Chondrocyte (in vitro differentiated cells): ENCODE measurements around the gene DEFB132. TPM values are rescaled to one million over a fixed set of nuclear protein-coding genes. Genes with fewer than 3 reads are reported as not detected.

Experiments
- DNase-seq: peaks from one replicate; pipeline ENCODE4 v3.0.0; 2021; ENCODE audit warnings: mixed read lengths, low spot score
- H3K27ac Mint-ChIP-seq: one replicate; pipeline ENCODE4 v1.8.0; 2021; ENCODE audit warnings: mild to moderate bottlenecking, moderate library complexity, mixed read lengths; ENCODE audit not compliant: unreplicated experiment
- H3K27me3 Mint-ChIP-seq: 2 replicates; pipeline ENCODE4 v1.8.0; 2021; ENCODE audit warnings: low read depth, mixed read lengths
- H3K36me3 Mint-ChIP-seq: 2 replicates; pipeline ENCODE4 v1.8.0; 2021; ENCODE audit warnings: low read depth, mixed read lengths
- H3K4me1 Mint-ChIP-seq: 2 replicates; pipeline ENCODE4 v1.8.0; 2021; ENCODE audit warnings: low read depth, mild to moderate bottlenecking, mixed read lengths
- H3K4me3 Mint-ChIP-seq: one replicate; pipeline ENCODE4 v1.8.0; 2021; ENCODE audit warnings: mild to moderate bottlenecking, moderate library complexity, mixed read lengths; ENCODE audit not compliant: unreplicated experiment
- H3K9me3 Mint-ChIP-seq: 2 replicates; pipeline ENCODE4 v1.8.0; 2021; ENCODE audit warnings: low read depth, mixed read lengths
- total RNA-seq: library from RNA; stranded (reverse); gene quantifications from 3 replicates; pipeline ENCODE4 v1.2.1, GENCODE V29; 2021
- TF ChIP-seq, protein P1 (sequence below): fragments of 200-600 bp; sonication (generic); IDR thresholded peaks from 2 replicates; pipeline ENCODE4 v1.5.0; 2021; ENCODE audit warnings: antibody characterized with exemption, mild to moderate bottlenecking, moderate library complexity

DEFB132 gene
- total RNA-seq, 1 donor from 2014 or later = not detected

DNA sequence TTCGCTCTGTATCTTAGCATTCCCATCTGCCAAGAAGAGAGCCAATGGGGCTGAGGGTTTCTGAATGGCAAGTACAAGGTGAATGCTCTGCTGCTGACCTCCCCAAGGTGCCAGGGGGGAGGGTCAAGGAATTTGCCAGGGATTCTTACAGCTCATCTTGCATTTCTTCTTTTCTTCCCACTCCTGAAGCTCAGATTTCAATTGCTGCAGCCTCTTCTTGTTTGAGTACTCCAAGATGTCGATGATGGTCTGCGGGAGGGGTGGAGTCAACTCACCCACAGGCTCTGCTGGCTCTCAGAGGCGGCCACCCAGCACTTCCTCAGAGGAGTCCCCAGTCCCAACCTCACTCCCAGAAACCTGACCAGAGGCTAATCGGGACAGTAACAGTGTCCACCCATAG lies 20.7 kb downstream of the DEFB132 start:
- no peaks in the 10 kb centered on the region for H3K4me1 Mint-ChIP-seq
- TF ChIP-seq, protein P1, sequence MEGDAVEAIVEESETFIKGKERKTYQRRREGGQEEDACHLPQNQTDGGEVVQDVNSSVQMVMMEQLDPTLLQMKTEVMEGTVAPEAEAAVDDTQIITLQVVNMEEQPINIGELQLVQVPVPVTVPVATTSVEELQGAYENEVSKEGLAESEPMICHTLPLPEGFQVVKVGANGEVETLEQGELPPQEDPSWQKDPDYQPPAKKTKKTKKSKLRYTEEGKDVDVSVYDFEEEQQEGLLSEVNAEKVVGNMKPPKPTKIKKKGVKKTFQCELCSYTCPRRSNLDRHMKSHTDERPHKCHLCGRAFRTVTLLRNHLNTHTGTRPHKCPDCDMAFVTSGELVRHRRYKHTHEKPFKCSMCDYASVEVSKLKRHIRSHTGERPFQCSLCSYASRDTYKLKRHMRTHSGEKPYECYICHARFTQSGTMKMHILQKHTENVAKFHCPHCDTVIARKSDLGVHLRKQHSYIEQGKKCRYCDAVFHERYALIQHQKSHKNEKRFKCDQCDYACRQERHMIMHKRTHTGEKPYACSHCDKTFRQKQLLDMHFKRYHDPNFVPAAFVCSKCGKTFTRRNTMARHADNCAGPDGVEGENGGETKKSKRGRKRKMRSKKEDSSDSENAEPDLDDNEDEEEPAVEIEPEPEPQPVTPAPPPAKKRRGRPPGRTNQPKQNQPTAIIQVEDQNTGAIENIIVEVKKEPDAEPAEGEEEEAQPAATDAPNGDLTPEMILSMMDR = no peak
- H3K36me3 Mint-ChIP-seq = peaks cover 30% of the 10 kb centered on the region
- no peak overlapping the region for H3K27ac Mint-ChIP-seq
- no peaks in the 10 kb centered on the region for H3K27me3 Mint-ChIP-seq
- no peak overlapping the region for H3K4me3 Mint-ChIP-seq
- DNase-seq = no peak
- no peaks in the 10 kb centered on the region for H3K9me3 Mint-ChIP-seq

- TF ChIP-seq, protein P1 = no peak
- no peak for DNase-seq
- H3K4me3 Mint-ChIP-seq = no peak overlapping the region
- no peak overlapping the region for H3K27ac Mint-ChIP-seq
- no peaks in the 10 kb centered on the region for H3K9me3 Mint-ChIP-seq
- peaks cover 33% of the 10 kb centered on the region for H3K36me3 Mint-ChIP-seq
- no peaks in the 10 kb centered on the region for H3K27me3 Mint-ChIP-seq
- H3K4me1 Mint-ChIP-seq = no peaks in the 10 kb centered on the region
These were observed 21.4 kb downstream of the DEFB132 start for GRCh38 chr20:278607-279571.

DNA sequence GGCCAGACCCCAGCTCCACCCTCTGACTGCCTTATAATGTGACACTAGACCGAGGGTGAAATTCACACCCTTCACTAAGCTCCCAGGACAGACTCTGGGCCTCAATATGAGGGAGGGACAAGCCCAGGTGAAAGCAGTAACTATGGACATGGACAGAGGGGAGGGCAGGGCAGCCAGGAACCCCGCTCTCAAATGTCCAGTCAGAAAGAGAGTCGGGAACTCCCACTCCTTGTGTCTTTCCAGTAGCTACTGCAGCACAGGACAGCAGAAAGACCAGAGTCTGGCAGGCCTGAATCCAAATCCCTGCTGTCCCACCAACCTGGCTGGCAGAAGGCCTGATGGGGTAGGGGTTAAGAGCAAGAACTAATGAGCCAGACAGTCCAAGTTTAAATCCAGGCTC lies 26.6 kb downstream of the DEFB132 start:
- Mint-ChIP-seq H3K4me1 (peaks cover 5% of the 10 kb centered on the region), H3K4me3 (no peak overlapping the region), H3K27me3 (no peaks in the 10 kb centered on the region), H3K27ac (no peak overlapping the region), H3K9me3 (peaks cover 2% of the 10 kb centered on the region), H3K36me3 (peaks cover 9% of the 10 kb centered on the region)
- no peak for DNase-seq
- TF ChIP-seq, protein P1 = no peak

DNA sequence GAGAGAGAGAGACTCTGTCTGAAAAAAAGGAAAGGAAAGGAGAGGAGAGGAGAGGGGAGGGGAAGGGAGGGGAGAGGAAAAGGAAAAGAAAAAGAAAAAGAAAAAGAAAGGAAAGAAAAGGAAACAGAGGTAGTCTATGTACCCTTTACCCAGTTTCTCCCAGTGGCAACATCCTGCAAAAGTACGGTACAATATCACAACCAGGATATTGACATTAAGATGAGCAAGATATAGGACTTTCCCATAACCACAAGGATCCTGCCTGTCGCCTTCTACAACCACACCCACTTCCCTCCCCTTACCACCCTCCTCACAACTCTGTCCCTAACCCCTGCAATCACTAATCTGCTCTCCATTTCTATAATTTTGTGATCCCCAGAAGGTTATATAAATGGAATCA lies 29.0 kb downstream of the DEFB132 start:
- Mint-ChIP-seq H3K9me3 (peaks cover 4% of the 10 kb centered on the region), H3K4me3 (no peak overlapping the region), H3K27me3 (no peaks in the 10 kb centered on the region), H3K27ac (no peak overlapping the region), H3K4me1 (peaks cover 13% of the 10 kb centered on the region), H3K36me3 (peaks cover 7% of the 10 kb centered on the region)
- no peak for DNase-seq
- TF ChIP-seq, protein P1 = no peak

- H3K4me1 Mint-ChIP-seq = peaks cover 15% of the 10 kb centered on the region
- H3K36me3 Mint-ChIP-seq = peaks cover 2% of the 10 kb centered on the region
- no peak overlapping the region for H3K4me3 Mint-ChIP-seq
- H3K27me3 Mint-ChIP-seq = no peaks in the 10 kb centered on the region
- H3K27ac Mint-ChIP-seq = no peak overlapping the region
- TF ChIP-seq, protein P1 = no peak
- DNase-seq = no peak
- peaks cover 4% of the 10 kb centered on the region for H3K9me3 Mint-ChIP-seq
These were observed 31.6 kb downstream of the DEFB132 start for GRCh38 chr20:288956-289692.
